Fibroblast of pulmonary artery (primary cell): Measurements from ENCODE around the gene SIL1.

Experiments
- DNase-seq: peaks from one replicate; pipeline ENCODE4 v3.0.0-alpha.2; 2010; ENCODE audit warnings: low read depth
- H3K4me3 ChIP-seq: replicated peaks from 2 replicates; pipeline ENCODE4 v1.5.1; 2011; ENCODE audit warnings: low read depth, mild to moderate bottlenecking, control low read depth, low read length, moderate library complexity
- TF ChIP-seq, protein P1 (sequence below): IDR thresholded peaks from 2 replicates; pipeline ENCODE4 v1.5.1; 2011; ENCODE audit warnings: mild to moderate bottlenecking, control low read depth, low read length, inconsistent platforms; ENCODE audit errors: missing control alignments

SIL1 gene

DNA sequence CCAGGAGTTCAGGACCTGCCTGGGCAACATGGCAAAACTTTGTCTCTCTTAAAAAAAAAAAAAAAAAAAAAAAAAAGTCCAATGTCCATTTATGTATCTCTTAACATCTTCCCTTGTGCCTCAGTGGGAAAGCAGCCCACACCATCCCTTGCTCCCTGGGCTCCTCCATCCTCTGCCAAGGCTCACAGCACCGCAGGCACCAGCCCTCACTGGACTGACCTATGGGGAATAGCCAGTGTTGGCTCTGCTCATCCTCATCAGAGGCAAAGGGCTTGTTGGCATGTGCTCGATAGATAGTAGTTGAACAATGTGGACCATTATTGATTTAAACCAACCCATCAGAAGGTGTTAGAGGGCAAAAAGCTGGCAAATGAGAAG lies 261.2 kb downstream of the SIL1 start:
- TF ChIP-seq, protein P1, sequence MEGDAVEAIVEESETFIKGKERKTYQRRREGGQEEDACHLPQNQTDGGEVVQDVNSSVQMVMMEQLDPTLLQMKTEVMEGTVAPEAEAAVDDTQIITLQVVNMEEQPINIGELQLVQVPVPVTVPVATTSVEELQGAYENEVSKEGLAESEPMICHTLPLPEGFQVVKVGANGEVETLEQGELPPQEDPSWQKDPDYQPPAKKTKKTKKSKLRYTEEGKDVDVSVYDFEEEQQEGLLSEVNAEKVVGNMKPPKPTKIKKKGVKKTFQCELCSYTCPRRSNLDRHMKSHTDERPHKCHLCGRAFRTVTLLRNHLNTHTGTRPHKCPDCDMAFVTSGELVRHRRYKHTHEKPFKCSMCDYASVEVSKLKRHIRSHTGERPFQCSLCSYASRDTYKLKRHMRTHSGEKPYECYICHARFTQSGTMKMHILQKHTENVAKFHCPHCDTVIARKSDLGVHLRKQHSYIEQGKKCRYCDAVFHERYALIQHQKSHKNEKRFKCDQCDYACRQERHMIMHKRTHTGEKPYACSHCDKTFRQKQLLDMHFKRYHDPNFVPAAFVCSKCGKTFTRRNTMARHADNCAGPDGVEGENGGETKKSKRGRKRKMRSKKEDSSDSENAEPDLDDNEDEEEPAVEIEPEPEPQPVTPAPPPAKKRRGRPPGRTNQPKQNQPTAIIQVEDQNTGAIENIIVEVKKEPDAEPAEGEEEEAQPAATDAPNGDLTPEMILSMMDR = no peak

DNA sequence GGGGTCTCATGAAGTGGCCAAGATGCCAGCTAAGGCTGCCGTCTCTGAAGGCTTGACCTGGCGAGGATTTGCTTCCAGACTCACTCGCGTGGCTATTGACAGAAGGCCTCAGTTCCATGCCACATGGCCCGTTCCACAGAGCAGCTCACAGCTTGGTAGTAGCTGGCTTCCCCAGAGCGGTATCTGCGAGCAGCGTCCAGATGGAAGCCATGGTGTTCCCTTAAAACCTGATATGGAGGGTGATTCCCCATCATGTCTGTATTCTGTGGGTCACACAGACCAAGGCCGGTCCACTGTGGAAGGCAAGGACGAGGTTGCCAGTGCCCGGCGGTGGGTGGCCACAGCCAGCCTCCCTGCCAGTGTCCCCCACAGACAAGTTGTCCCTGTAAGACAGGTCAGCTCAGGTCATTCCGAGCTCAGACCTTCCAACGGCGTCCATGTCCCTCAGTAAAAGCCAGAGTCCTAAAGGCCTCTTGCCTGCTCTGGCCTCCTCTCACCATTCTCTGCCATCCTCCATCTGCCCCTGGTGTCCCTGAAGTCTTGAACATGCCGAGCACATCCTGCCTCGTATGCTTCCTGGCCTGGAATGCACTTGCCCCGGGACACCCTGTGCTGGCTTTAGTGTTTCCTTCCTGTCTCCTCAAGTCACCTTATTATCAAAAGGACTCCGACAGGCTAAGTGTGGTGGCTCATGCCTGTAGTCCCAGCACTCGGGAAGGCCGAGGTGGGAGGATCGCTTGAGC lies 261.8 kb downstream of the SIL1 start:
- TF ChIP-seq, protein P1 = no peak
- no peak overlapping the region for H3K4me3 ChIP-seq
- DNase-seq = no peak

More for the DNA sequence above, 261.2 kb downstream of the SIL1 start:
- H3K4me3 ChIP-seq = no peak overlapping the region
- no peak for DNase-seq

DNA sequence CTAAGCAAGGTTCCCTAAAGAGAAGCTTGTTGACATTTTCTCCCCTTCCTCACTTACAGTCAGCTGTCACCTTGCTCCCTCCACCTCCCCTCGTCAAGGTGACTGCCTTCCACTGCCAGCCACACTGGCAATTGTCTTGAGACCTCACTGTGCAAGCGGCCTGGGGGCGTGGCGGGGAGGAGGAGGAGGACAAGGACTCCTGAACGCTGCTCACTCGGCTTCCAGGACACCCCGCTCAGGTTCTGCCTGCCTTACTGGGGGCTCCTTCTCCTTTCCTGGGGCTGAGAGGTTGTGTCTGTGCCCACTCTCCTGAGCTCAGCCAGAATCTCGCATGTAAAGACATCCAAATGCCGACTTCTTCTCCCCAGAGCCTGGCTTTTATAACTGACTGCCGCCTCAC lies 262.7 kb downstream of the SIL1 start:
- TF ChIP-seq, protein P1 = no peak
- DNase-seq = no peak
- H3K4me3 ChIP-seq = no peak overlapping the region

DNA sequence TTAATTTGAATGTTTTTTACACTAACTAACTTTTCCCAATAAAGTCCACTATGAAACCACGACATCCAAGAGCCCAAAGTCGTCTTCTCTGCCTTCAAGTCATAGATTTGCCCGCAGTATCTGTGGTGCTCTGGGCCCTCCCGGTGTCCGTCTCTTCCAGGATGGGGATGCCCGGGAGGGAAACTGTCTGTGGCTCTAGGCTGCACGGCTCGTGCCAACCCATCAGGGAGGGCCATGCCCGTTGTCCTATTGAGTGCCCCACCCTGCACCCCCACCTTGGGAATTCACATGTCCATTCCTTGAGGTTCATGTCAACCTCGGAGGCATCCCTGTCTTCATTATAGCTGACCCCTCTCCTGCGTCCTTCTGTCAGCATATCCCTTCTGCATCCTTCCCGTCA lies 263.2 kb downstream of the SIL1 start:
- H3K4me3 ChIP-seq = no peak overlapping the region

DNA sequence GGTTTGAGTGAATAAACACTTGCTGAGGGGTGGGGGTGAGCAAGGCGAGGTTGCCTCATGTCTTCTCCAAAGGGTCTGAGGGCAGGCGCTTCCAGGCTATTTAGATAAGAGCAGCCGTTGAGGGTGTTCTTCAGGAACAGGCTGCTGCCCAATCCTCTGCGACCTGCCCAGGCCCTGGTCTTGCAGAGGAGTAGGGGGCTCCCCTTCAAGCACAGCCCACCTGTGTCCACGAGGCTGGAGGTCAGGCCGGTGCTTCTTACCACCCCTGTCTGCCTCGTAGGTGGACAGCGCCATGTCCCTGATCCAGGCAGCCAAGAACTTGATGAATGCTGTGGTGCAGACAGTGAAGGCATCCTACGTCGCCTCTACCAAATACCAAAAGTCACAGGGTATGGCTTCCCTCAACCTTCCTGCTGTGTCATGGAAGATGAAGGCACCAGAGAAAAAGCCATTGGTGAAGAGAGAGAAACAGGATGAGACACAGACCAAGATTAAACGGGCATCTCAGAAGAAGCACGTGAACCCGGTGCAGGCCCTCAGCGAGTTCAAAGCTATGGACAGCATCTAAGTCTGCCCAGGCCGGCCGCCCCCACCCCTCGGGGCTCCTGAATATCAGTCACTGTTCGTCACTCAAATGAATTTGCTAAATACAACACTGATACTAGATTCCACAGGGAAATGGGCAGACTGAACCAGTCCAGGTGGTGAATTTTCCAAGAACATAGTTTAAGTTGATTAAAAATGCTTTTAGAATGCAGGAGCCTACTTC lies 264.5 kb downstream of the SIL1 start:
- TF ChIP-seq, protein P1 = no peak
- no peak for DNase-seq
- H3K4me3 ChIP-seq = no peak overlapping the region

More for the DNA sequence above, 263.2 kb downstream of the SIL1 start:
- no peak for DNase-seq
- TF ChIP-seq, protein P1 = no peak

DNA sequence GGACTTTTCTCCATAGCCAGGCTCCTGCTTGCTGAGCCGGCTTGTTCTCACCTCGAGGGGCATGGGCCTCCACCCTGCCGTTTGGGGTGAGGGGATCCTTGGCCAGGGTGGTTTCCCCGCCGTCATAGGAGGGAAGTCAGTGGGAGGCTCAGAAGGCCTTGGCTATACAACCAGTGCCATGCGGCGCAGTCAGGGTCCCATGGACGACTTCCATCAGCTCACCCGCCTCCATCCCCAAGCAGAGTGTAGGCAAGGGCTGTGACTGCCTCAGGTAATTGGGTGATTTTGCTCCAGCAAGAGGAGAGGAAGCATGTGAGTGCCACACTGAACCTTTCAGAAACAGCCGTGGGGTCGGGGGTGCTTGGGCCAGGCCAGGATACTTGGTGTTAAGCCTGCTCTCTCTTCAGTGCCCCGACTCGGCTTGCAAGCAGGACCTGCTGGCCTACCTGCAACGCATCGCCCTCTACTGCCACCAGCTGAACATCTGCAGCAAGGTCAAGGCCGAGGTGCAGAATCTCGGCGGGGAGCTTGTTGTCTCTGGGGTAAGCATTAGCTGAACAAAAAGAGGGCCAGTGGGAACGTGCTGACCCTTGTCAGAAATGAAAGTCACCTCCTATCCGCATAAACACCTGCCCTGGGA lies 265.9 kb downstream of the SIL1 start:
- H3K4me3 ChIP-seq = no peak overlapping the region
- no peak for DNase-seq
- TF ChIP-seq, protein P1 = peak; percentile 4
